Dedifferentiated amniotic fluid mesenchymal stem cell (primary cell): Measurements from ENCODE around the gene PRSS53.

ENCODE experiments used
- DNase-seq: peaks from one replicate; pipeline ENCODE4 v3.0.0-alpha.2; 2016; ENCODE audit errors: extremely low spot score

Gene PRSS53

GRCh38 chr16:31043898-31044481, 44.8 kb downstream of the PRSS53 start:
- DNase-seq: no peak

- DNase-seq: no peak
Measured at GRCh38 chr16:31043352-31043751, 45.4 kb downstream of the PRSS53 start.

DNA sequence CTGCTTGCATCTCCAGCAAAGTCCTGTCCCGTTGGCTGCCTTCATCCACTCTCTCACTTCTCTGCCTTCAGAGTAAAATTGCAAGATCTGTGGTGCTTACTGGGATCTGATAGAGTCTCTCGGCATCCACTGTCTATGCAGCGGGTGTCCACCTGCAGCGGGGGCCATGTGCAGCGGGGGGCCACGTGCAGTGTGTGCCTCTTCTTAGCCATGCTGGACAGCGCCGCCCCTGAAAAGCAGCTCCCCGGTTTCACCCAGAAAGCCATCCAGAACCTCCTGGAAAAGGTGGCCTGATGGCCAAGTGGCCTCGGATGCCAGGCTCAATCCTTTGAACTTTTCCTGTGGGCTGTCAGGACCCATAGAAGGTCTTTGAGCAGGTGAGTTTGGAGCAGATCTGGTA, 45.9 kb downstream of the PRSS53 start:
- no peak for DNase-seq

DNA sequence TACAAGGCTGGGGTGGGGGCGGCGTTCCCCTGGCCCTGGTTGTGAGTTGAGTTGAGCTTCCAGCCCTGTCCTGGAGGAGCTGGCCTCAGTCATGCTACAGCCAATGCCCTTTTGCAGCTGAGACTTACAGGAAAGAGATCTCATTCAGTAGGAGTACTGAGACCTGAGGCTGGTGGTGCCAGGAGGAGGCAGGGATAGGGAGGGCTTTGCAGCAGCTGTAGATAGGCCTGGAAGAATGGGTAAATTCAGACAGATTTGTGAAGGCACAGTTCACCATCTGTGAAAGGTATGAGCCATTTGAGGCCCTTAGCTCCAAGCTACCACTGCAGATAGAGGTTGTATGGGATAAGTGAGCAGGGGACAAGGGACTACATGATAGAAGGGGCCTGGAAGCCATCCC, 49.8 kb downstream of the PRSS53 start:
- no peak for DNase-seq

GRCh38 chr16:31036691-31037090, 52.1 kb downstream of the PRSS53 start:
- DNase-seq: no peak

DNA sequence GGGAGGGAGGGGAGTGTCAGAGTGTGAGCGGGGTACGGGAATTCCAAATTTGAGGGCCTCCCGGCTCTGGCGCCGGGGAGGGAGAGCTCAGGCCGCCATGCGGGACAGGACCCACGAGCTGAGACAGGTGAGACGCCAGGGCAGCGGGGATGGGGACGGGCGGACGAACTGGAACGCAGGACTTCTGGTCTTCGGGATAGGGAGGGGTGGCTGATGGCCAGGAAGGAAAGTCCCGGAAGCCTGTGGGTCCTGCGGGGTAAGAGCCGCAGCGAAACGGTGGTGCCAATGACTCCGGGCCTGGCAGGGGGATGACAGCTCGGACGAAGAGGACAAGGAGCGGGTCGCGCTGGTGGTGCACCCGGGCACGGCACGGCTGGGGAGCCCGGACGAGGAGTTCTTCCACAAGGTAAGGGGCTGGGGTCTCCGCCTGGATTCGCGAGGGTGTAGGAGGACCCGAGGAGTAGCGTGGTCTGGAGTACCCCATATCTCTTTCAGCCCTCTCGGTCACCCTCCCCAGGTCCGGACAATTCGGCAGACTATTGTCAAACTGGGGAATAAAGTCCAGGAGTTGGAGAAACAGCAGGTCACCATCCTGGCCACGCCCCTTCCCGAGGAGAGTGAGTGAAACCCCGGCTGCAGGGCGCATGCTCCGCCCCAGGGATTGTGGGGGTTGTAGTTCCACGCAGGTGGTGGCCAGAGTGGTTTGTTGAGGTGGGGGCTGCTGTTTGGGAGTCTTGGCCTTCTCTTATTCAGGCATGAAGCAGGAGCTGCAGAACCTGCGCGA, 54.8 kb downstream of the PRSS53 start:
- peak; percentile 77 for DNase-seq
